Astrocyte (in vitro differentiated cells and primary cell): ENCODE results near the gene POU2F1. TPM values are rescaled to one million over a fixed set of nuclear protein-coding genes. Genes with fewer than 3 reads are reported as not detected.

ENCODE experiments used
- DNase-seq: peaks from one replicate; pipeline ENCODE4 v3.0.0-alpha.2; 2010; ENCODE audit warnings: low read depth
- FAIRE-seq: peaks from 2 replicates; lab custom pipeline; 2011; peaks lifted over from hg19 to GRCh38; lab: Jason Lieb, UNC
- H2AFZ ChIP-seq: 2 replicates; pipeline ENCODE4 v1.6.0; 2012; ENCODE audit warnings: low read depth, low read length, inconsistent platforms
- H3K27ac ChIP-seq: 2 replicates; pipeline ENCODE4 v1.5.1; 2011; ENCODE audit warnings: low read depth, low read length, inconsistent platforms
- H3K27me3 ChIP-seq: 2 replicates; pipeline ENCODE4 v1.6.0; 2011; ENCODE audit warnings: low read length, inconsistent platforms; ENCODE audit not compliant: insufficient read depth
- H3K36me3 ChIP-seq: 2 replicates; pipeline ENCODE4 v1.5.1; 2011; ENCODE audit warnings: low read length, inconsistent platforms; ENCODE audit not compliant: insufficient read depth
- H3K4me1 ChIP-seq: 2 replicates; pipeline ENCODE4 v1.5.1; 2011; ENCODE audit warnings: low read length, inconsistent platforms; ENCODE audit not compliant: insufficient read depth
- H3K4me2 ChIP-seq: 2 replicates; pipeline ENCODE4 v1.6.0; 2012; ENCODE audit warnings: low read length, inconsistent platforms
- H3K4me3 ChIP-seq: 2 replicates; pipeline ENCODE4 v1.5.1; 2011; ENCODE audit warnings: low read depth, mild to moderate bottlenecking, low read length, inconsistent platforms; ENCODE audit not compliant: insufficient read depth
- H3K79me2 ChIP-seq: 2 replicates; pipeline ENCODE4 v1.6.0; 2012; ENCODE audit warnings: mild to moderate bottlenecking, low read length, inconsistent platforms; ENCODE audit not compliant: insufficient read depth
- H3K9ac ChIP-seq: 2 replicates; pipeline ENCODE4 v1.6.0; 2012; ENCODE audit warnings: mild to moderate bottlenecking, low read length, inconsistent platforms
- H3K9me3 ChIP-seq: 2 replicates; pipeline ENCODE4 v1.5.1; 2012; ENCODE audit warnings: low read depth, mild to moderate bottlenecking, low read length, inconsistent platforms; ENCODE audit not compliant: insufficient read depth
- H4K20me1 ChIP-seq: 2 replicates; pipeline ENCODE4 v1.6.0; 2012; ENCODE audit warnings: low read length, inconsistent platforms; ENCODE audit not compliant: insufficient read depth
- H3K27ac Mint-ChIP-seq: one replicate; pipeline ENCODE4 v1.8.0; 2021; ENCODE audit warnings: mild to moderate bottlenecking, mixed read lengths; ENCODE audit not compliant: unreplicated experiment
- H3K27me3 Mint-ChIP-seq: one replicate; pipeline ENCODE4 v1.8.0; 2021; ENCODE audit warnings: low read depth, mixed read lengths; ENCODE audit not compliant: unreplicated experiment
- H3K36me3 Mint-ChIP-seq: one replicate; pipeline ENCODE4 v1.8.0; 2021; ENCODE audit warnings: low read depth, mixed read lengths; ENCODE audit not compliant: unreplicated experiment
- H3K4me1 Mint-ChIP-seq: one replicate; pipeline ENCODE4 v1.8.0; 2021; ENCODE audit warnings: low read depth, mixed read lengths; ENCODE audit not compliant: unreplicated experiment
- H3K4me3 Mint-ChIP-seq: one replicate; pipeline ENCODE4 v1.8.0; 2021; ENCODE audit warnings: mild to moderate bottlenecking, moderate library complexity, mixed read lengths; ENCODE audit not compliant: unreplicated experiment
- H3K9me3 Mint-ChIP-seq: one replicate; pipeline ENCODE4 v1.8.0; 2021; ENCODE audit warnings: mild to moderate bottlenecking, mixed read lengths; ENCODE audit not compliant: unreplicated experiment
- CTCF ChIP-seq: IDR thresholded peaks from 2 replicates; pipeline ENCODE4 v1.5.1; 2011; ENCODE audit warnings: low read depth, mild to moderate bottlenecking, inconsistent platforms, low read length, moderate library complexity; ENCODE audit not compliant: insufficient read depth
- EZH2 ChIP-seq: IDR thresholded peaks from 2 replicates; pipeline ENCODE4 v1.6.1; 2012; ENCODE audit warnings: mild to moderate bottlenecking, low read length, inconsistent platforms; ENCODE audit not compliant: insufficient read depth
- total RNA-seq: library from RNA; stranded (reverse); gene quantifications from 2 replicates; pipeline ENCODE4 v1.2.1, GENCODE V29; 2021

Gene POU2F1
- total RNA-seq, 1 donor from 2014 or later, result 21.7 TPM

GRCh38 chr1:167227934-167228378, 7.3 kb downstream of the POU2F1 start:
- Histone ChIP-seq H2AFZ (no peak overlapping the region), H3K4me2 (no peak overlapping the region), H3K36me3 (no peaks in the 10 kb centered on the region), H3K9me3 (no peaks in the 10 kb centered on the region), H3K27me3 (no peaks in the 10 kb centered on the region), H3K4me3 (no peak overlapping the region), H3K27ac (no peak overlapping the region), H3K4me1 (peaks cover 4% of the 10 kb centered on the region), H3K79me2 (peaks cover 92% of the 10 kb centered on the region), H3K9ac (no peak overlapping the region), H4K20me1 (peaks cover 59% of the 10 kb centered on the region)
- H3K9me3 Mint-ChIP-seq, result no peaks in the 10 kb centered on the region
- TF ChIP-seq CTCF (no peak), EZH2 (no peak)
- H3K4me3 Mint-ChIP-seq, result no peak overlapping the region
- FAIRE-seq (no peak), DNase-seq (no peak)
- peaks cover 22% of the 10 kb centered on the region for H3K4me1 Mint-ChIP-seq
- H3K36me3 Mint-ChIP-seq, result no peaks in the 10 kb centered on the region
- peak overlapping the region; percentile 62 for H3K27ac Mint-ChIP-seq
- no peaks in the 10 kb centered on the region for H3K27me3 Mint-ChIP-seq

GRCh38 chr1:167229719-167230385, 9.2 kb downstream of the POU2F1 start:
- no peak for FAIRE-seq
- no peak overlapping the region for H3K9ac ChIP-seq
- no peaks in the 10 kb centered on the region for H3K9me3 ChIP-seq
- no peaks in the 10 kb centered on the region for H3K4me1 ChIP-seq
- H3K4me3 ChIP-seq, result no peak overlapping the region
- H2AFZ ChIP-seq, result no peak overlapping the region
- H3K4me2 ChIP-seq, result no peak overlapping the region
- peaks cover 67% of the 10 kb centered on the region for H4K20me1 ChIP-seq
- Mint-ChIP-seq H3K36me3 (no peaks in the 10 kb centered on the region), H3K27ac (no peak overlapping the region), H3K9me3 (no peaks in the 10 kb centered on the region), H3K27me3 (no peaks in the 10 kb centered on the region), H3K4me3 (no peak overlapping the region), H3K4me1 (peaks cover 13% of the 10 kb centered on the region)
- DNase-seq, result no peak
- no peak overlapping the region for H3K27ac ChIP-seq
- H3K27me3 ChIP-seq, result no peaks in the 10 kb centered on the region
- peaks cover 91% of the 10 kb centered on the region for H3K79me2 ChIP-seq
- TF ChIP-seq CTCF, result no peak
- TF ChIP-seq EZH2, result no peak
- H3K36me3 ChIP-seq, result no peaks in the 10 kb centered on the region

- Histone ChIP-seq H3K36me3 (no peaks in the 10 kb centered on the region), H4K20me1 (peaks cover 73% of the 10 kb centered on the region), H3K79me2 (peaks cover 91% of the 10 kb centered on the region), H3K9me3 (no peaks in the 10 kb centered on the region), H3K4me2 (no peak overlapping the region), H3K4me3 (no peak overlapping the region), H3K27ac (no peak overlapping the region), H2AFZ (no peak overlapping the region), H3K9ac (no peak overlapping the region), H3K27me3 (no peaks in the 10 kb centered on the region), H3K4me1 (no peaks in the 10 kb centered on the region)
- DNase-seq, result no peak
- no peak for FAIRE-seq
- H3K27ac Mint-ChIP-seq, result no peak overlapping the region
- H3K9me3 Mint-ChIP-seq, result no peaks in the 10 kb centered on the region
- H3K4me1 Mint-ChIP-seq, result peaks cover 13% of the 10 kb centered on the region
- H3K36me3 Mint-ChIP-seq, result no peaks in the 10 kb centered on the region
- H3K4me3 Mint-ChIP-seq, result no peak overlapping the region
- no peaks in the 10 kb centered on the region for H3K27me3 Mint-ChIP-seq
- TF ChIP-seq CTCF (no peak), EZH2 (no peak)
Observed at GRCh38 chr1:167230437-167230836, 9.8 kb downstream of the POU2F1 start.
